Nephron (organoid): ENCODE data around the gene TGFB3.

Source experiments
- H3K27ac Mint-ChIP-seq, 3 experiments: 2 replicates each; pipeline ENCODE4 v1.8.0; 2020; ENCODE audit warnings: mixed read lengths in 3 of 3, mild to moderate bottlenecking in 2 of 3, moderate library complexity in 1 of 3
- H3K27me3 Mint-ChIP-seq: 2 replicates; pipeline ENCODE4 v1.8.0; 2021; ENCODE audit warnings: low read depth, mild to moderate bottlenecking, moderate library complexity, mixed read lengths
- H3K36me3 Mint-ChIP-seq: 2 replicates; pipeline ENCODE4 v1.8.0; 2020; ENCODE audit warnings: low read depth, mixed read lengths
- H3K4me1 Mint-ChIP-seq: 2 replicates; pipeline ENCODE4 v1.8.0; 2020; ENCODE audit warnings: mixed read lengths
- H3K4me3 Mint-ChIP-seq, 3 experiments: 2 replicates each; pipeline ENCODE4 v1.8.0; 2020; ENCODE audit warnings: mild to moderate bottlenecking in 3 of 3, mixed read lengths in 3 of 3, moderate library complexity in 2 of 3
- H3K9me3 Mint-ChIP-seq: 2 replicates; pipeline ENCODE4 v1.8.0; 2020; ENCODE audit warnings: mixed read lengths
- CTCF ChIP-seq, 3 experiments: fragments of 200-600 bp; sonication (generic); IDR thresholded peaks; one replicate each; pipeline ENCODE4 v1.5.0; 2021; ENCODE audit warnings: antibody characterized with exemption in 3 of 3; ENCODE audit not compliant: unreplicated experiment in 3 of 3

The TGFB3 gene

GRCh38 chr14:75909630-75910029, 72.2 kb downstream of the TGFB3 start:
- H3K9me3 Mint-ChIP-seq: no peaks in the 10 kb centered on the region
- peaks cover 69% of the 10 kb centered on the region for H3K4me1 Mint-ChIP-seq
- peaks cover 3% of the 10 kb centered on the region for H3K36me3 Mint-ChIP-seq
- H3K27ac Mint-ChIP-seq: peak overlapping the region; percentile 4 to 14 (median 12)
- H3K27me3 Mint-ChIP-seq: no peaks in the 10 kb centered on the region
- no peak for TF ChIP-seq CTCF (IDR thresholded peaks at IDR 0.05; ENCODE audit: unreplicated experiment in 3 of 3)
- no peak overlapping the region for H3K4me3 Mint-ChIP-seq
